ENCODE results near the gene ASPSCR1. TPM values are rescaled to one million over a fixed set of nuclear protein-coding genes. Genes with fewer than 3 reads are reported as not detected.

The ASPSCR1 gene
- total RNA-seq, 1 donor from 2014 or later = 24.1 TPM

GRCh38 chr17:81998691-81999438, 21.4 kb downstream of the ASPSCR1 start:
- no peak for DNase-seq (ENCODE audit: low spot score)

- no peak for DNase-seq (ENCODE audit: low spot score)
These were observed 22.2 kb downstream of the ASPSCR1 start for GRCh38 chr17:81999587-81999975.

GRCh38 chr17:81999976-82000802, 22.8 kb downstream of the ASPSCR1 start:
- no peak for DNase-seq (ENCODE audit: low spot score)

- no peak for DNase-seq (ENCODE audit: low spot score)
These were observed 23.6 kb downstream of the ASPSCR1 start for GRCh38 chr17:82000803-82001570.

GRCh38 chr17:82001571-82002056, 24.2 kb downstream of the ASPSCR1 start:
- no peak for DNase-seq (ENCODE audit: low spot score)

GRCh38 chr17:82003411-82004381, 26.3 kb downstream of the ASPSCR1 start:
- DNase-seq (ENCODE audit: low spot score) = peak; percentile 95

- DNase-seq (ENCODE audit: low spot score) = no peak
These were observed 27.4 kb downstream of the ASPSCR1 start for GRCh38 chr17:82004517-82005455.

GRCh38 chr17:82005701-82006348, 28.4 kb downstream of the ASPSCR1 start:
- DNase-seq (ENCODE audit: low spot score) = no peak

- DNase-seq (ENCODE audit: low spot score) = peak; percentile 80
These were observed 29.2 kb downstream of the ASPSCR1 start for GRCh38 chr17:82006468-82007227.

GRCh38 chr17:82007228-82007494, 29.7 kb downstream of the ASPSCR1 start:
- DNase-seq (ENCODE audit: low spot score) = no peak

- no peak for DNase-seq (ENCODE audit: low spot score)
These were observed 30.2 kb downstream of the ASPSCR1 start for GRCh38 chr17:82007495-82008257.

- DNase-seq (ENCODE audit: low spot score) = no peak
These were observed 31.0 kb downstream of the ASPSCR1 start for GRCh38 chr17:82008258-82008940.

GRCh38 chr17:82008941-82009405, 31.5 kb downstream of the ASPSCR1 start:
- no peak for DNase-seq (ENCODE audit: low spot score)

- DNase-seq (ENCODE audit: low spot score) = no peak
These were observed 32.0 kb downstream of the ASPSCR1 start for GRCh38 chr17:82009413-82009812.

GRCh38 chr17:82010575-82011525, 33.4 kb downstream of the ASPSCR1 start:
- no peak for DNase-seq (ENCODE audit: low spot score)

- DNase-seq (ENCODE audit: low spot score) = no peak
These were observed 34.3 kb downstream of the ASPSCR1 start for GRCh38 chr17:82011617-82012187.
